Measurements from ENCODE around the gene PDE5A. TPM values are rescaled to one million over a fixed set of nuclear protein-coding genes. Genes with fewer than 3 reads are reported as not detected.

PDE5A gene
- total RNA-seq, 2 donors from 2014 or later: 12.5 to 31.9 TPM

DNA sequence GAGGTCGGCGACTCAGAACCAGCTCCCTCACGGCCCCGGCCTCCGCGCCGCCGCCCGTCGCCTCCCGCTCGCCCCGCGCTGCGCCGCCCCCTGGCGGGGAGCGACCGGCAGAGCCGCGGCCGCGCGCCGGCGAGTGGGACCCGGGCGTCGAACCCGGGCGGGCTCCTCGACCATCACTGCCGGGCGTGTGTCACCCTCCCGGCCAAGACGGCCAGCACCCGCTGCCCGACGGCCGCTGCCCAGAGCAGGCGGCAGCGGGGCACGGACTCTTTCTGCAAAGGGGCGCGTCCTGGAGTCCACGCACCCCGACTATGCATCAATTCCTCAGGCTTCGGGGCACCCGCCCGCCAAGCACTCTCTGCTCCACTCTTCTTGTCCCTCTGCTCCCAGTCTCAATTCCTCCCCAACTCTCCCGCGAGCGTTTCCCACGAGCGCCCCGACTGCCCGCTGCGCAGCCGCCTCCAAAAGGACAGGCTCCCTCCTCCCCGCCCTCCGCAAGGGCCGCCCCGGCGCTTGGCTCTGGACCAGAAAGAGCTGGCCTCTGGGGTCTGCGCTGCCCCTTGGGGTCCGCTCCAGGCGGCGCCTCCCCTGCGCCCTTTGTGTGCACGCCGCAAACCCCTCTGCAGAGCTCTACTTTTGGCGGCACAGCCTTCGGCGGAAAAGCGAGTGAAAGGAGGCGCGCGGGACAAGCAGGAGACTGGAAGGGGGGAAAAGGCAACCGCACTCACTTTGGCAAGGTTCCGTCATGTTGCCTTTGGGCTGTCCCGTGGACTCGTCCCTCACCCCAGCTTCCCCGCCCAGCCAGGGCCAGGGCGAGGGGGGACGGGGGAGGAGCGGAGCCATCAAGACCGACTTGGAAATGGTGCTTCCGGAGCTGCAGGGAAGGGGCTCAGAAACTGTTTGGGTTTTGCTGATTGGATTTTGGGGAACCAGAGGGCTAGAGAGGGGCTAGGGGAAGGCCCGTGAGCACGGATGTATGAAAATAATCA is 1.0 kb downstream of the PDE5A start:
- DNase-seq: peak; percentile 65 to 72 (median 68)
- Histone ChIP-seq H3K4me3 (peak overlapping the region; percentile 74 to 83), H3K9me3 (no peaks in the 10 kb centered on the region), H3K27me3 (no peaks in the 10 kb centered on the region), H3K4me1 (peaks cover 14% of the 10 kb centered on the region), H3K27ac (peak overlapping the region; percentile 78 to 88 (median 82)), H3K36me3 (replicated peaks in 1 of 2; ENCODE audit: insufficient read depth in 1 of 2, low read depth in 2 of 2) (no peaks in the 10 kb centered on the region)
- intact Hi-C loops (cut with DNase I): loop anchor here (10.0 kb wide), 1 partner anchor 63 kb away; no protein-coding TSS in a partner anchor
- ATAC-seq: peak; percentile 61
- TF ChIP-seq, protein P1, sequence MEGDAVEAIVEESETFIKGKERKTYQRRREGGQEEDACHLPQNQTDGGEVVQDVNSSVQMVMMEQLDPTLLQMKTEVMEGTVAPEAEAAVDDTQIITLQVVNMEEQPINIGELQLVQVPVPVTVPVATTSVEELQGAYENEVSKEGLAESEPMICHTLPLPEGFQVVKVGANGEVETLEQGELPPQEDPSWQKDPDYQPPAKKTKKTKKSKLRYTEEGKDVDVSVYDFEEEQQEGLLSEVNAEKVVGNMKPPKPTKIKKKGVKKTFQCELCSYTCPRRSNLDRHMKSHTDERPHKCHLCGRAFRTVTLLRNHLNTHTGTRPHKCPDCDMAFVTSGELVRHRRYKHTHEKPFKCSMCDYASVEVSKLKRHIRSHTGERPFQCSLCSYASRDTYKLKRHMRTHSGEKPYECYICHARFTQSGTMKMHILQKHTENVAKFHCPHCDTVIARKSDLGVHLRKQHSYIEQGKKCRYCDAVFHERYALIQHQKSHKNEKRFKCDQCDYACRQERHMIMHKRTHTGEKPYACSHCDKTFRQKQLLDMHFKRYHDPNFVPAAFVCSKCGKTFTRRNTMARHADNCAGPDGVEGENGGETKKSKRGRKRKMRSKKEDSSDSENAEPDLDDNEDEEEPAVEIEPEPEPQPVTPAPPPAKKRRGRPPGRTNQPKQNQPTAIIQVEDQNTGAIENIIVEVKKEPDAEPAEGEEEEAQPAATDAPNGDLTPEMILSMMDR (IDR thresholded peaks at IDR 0.05): peak; percentile 20 to 90 (median 77)
- no peak for TF ChIP-seq POLR2A (IDR thresholded peaks at IDR 0.05)
- 0% methylated on average over 51 to 90 of the region's 90 CpGs for WGBS, 2 donors

- Histone ChIP-seq H3K4me1 (peaks cover 14% of the 10 kb centered on the region), H3K9me3 (no peaks in the 10 kb centered on the region), H3K27me3 (no peaks in the 10 kb centered on the region), H3K27ac (peak overlapping the region; percentile 78 to 88 (median 82)), H3K4me3 (peak overlapping the region; percentile 74 to 83), H3K36me3 (replicated peaks in 1 of 2; ENCODE audit: insufficient read depth in 1 of 2, low read depth in 2 of 2) (no peaks in the 10 kb centered on the region)
- TF ChIP-seq, protein P1 (IDR thresholded peaks at IDR 0.05): no peak
- TF ChIP-seq POLR2A (IDR thresholded peaks at IDR 0.05): no peak
- ATAC-seq (no peak), DNase-seq (no peak)
- intact Hi-C loops (cut with DNase I): loop anchor here (10.0 kb wide), 1 partner anchor 62 kb away; no protein-coding TSS in a partner anchor
- 0% methylated on average over 9 to 18 of the region's 18 CpGs for WGBS, 2 donors
Measured at GRCh38 chr4:119626943-119627266, 1.7 kb downstream of the PDE5A start.

DNA sequence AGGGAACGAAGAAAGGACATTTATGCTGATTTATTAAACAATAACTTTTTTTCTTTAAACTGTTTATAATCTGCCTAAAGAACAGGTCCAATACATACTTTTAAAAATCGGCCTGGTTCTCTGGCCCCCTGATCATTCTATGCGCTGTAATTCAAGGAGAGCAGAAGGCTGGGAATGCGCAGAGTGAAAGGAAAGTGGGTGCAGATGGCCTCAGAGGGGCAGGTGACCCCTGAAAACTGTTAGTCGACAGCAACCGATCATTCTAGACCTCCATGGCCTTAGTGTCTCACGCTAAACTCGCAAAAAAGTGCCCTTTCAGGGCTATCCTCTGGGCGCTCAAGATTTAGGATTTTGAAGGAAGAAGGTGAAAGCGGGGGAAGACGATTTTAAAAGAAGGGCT is 2.2 kb downstream of the PDE5A start:
- H3K27me3 ChIP-seq: no peaks in the 10 kb centered on the region
- no peak for ATAC-seq
- TF ChIP-seq, protein P1 (IDR thresholded peaks at IDR 0.05): no peak
- no peak for TF ChIP-seq POLR2A (IDR thresholded peaks at IDR 0.05)
- H3K4me1 ChIP-seq: peaks cover 14% of the 10 kb centered on the region
- H3K27ac ChIP-seq: peak overlapping the region in 3 of 4 donors; percentile 79 to 88 (median 84)
- peak overlapping the region in 1 of 2 donors; percentile 83 for H3K4me3 ChIP-seq
- WGBS, 2 donors: 42 to 53% methylated on average over 11 of the region's 11 CpGs
- no peak for DNase-seq
- intact Hi-C loops (cut with DNase I): loop anchor here (10.0 kb wide), 1 partner anchor 62 kb away; no protein-coding TSS in a partner anchor
- H3K9me3 ChIP-seq: no peaks in the 10 kb centered on the region
- H3K36me3 ChIP-seq (replicated peaks in 1 of 2; ENCODE audit: insufficient read depth in 1 of 2, low read depth in 2 of 2): no peaks in the 10 kb centered on the region

- Histone ChIP-seq H3K36me3 (replicated peaks in 1 of 2; ENCODE audit: insufficient read depth in 1 of 2, low read depth in 2 of 2) (no peaks in the 10 kb centered on the region), H3K27ac (peak overlapping the region in 1 of 4 donors; percentile 79), H3K4me3 (no peak overlapping the region), H3K4me1 (peaks cover 14% of the 10 kb centered on the region), H3K9me3 (no peaks in the 10 kb centered on the region), H3K27me3 (no peaks in the 10 kb centered on the region)
- DNase-seq (no peak), ATAC-seq (no peak)
- no peak for TF ChIP-seq POLR2A (IDR thresholded peaks at IDR 0.05)
- TF ChIP-seq, protein P1 (IDR thresholded peaks at IDR 0.05): no peak
- intact Hi-C loops (cut with DNase I): loop anchor here (10.0 kb wide), 1 partner anchor 61 kb away; no protein-coding TSS in a partner anchor
- WGBS, 2 donors: 44 to 50% methylated on average over 2 of the region's 2 CpGs
Measured at GRCh38 chr4:119625761-119626160, 2.8 kb downstream of the PDE5A start.
